HG02938 (cell line): ENCODE results near the gene PPP2R3A.
"Not testable (repeated sequence)": the region's sequence is repeated elsewhere in the genome, so short reads cannot be mapped to it uniquely, and the experiment has no call there.

ENCODE experiments used
- ATAC-seq: cut with Tn5 transposase; IDR thresholded peaks from one replicate; pipeline ENCODE4 v1.9.1; 2021; ENCODE audit warnings: mild to moderate bottlenecking, moderate library complexity; ENCODE audit not compliant: unreplicated experiment

The PPP2R3A gene

GRCh38 chr3:136144397-136144796 lies 178.9 kb downstream of the PPP2R3A start:
- not testable (repeated sequence) for ATAC-seq

- ATAC-seq, result no peak
Measured at GRCh38 chr3:136146981-136147729, 181.6 kb downstream of the PPP2R3A start.

- no peak for ATAC-seq
Measured at GRCh38 chr3:136149667-136150066, 184.1 kb downstream of the PPP2R3A start.

- ATAC-seq, result no peak
Measured at GRCh38 chr3:136151219-136151618, 185.7 kb downstream of the PPP2R3A start.

- ATAC-seq, result no peak
Measured at GRCh38 chr3:136152176-136152843, 186.8 kb downstream of the PPP2R3A start.

GRCh38 chr3:136152963-136153362 lies 187.4 kb downstream of the PPP2R3A start:
- ATAC-seq, result no peak

GRCh38 chr3:136161516-136161915 lies 196.0 kb downstream of the PPP2R3A start:
- no peak for ATAC-seq

- no peak for ATAC-seq
Measured at GRCh38 chr3:136162322-136162721, 196.8 kb downstream of the PPP2R3A start.

- ATAC-seq, result not testable (repeated sequence)
Measured at GRCh38 chr3:136163607-136164006, 198.1 kb downstream of the PPP2R3A start.

- ATAC-seq, result no peak
Measured at GRCh38 chr3:136166507-136166906, 201.0 kb downstream of the PPP2R3A start.

GRCh38 chr3:136168236-136168635 lies 202.7 kb downstream of the PPP2R3A start:
- not testable (repeated sequence) for ATAC-seq

GRCh38 chr3:136171097-136171542 lies 205.6 kb downstream of the PPP2R3A start:
- ATAC-seq, result no peak

GRCh38 chr3:136173939-136174490 lies 208.5 kb downstream of the PPP2R3A start:
- ATAC-seq, result no peak

GRCh38 chr3:136177876-136178275 lies 212.3 kb downstream of the PPP2R3A start:
- ATAC-seq, result no peak

GRCh38 chr3:136181741-136182140 lies 216.2 kb downstream of the PPP2R3A start:
- ATAC-seq, result no peak

- ATAC-seq, result no peak
Measured at GRCh38 chr3:136184703-136185102, 219.2 kb downstream of the PPP2R3A start.

- ATAC-seq, result no peak
Measured at GRCh38 chr3:136186344-136186743, 220.8 kb downstream of the PPP2R3A start.

GRCh38 chr3:136186846-136187245 lies 221.3 kb downstream of the PPP2R3A start:
- no peak for ATAC-seq

- no peak for ATAC-seq
Measured at GRCh38 chr3:136187868-136188267, 222.3 kb downstream of the PPP2R3A start.

GRCh38 chr3:136189043-136189442 lies 223.5 kb downstream of the PPP2R3A start:
- ATAC-seq, result no peak

- ATAC-seq, result no peak
Measured at GRCh38 chr3:136189859-136190617, 224.5 kb downstream of the PPP2R3A start.
